Left cardiac atrium (tissue), 2 donors: ENCODE data around the gene RETNLB. TPM values are rescaled to one million over a fixed set of nuclear protein-coding genes. Genes with fewer than 3 reads are reported as not detected.

Experiments used
- total RNA-seq, 2 donors: library from RNA; stranded (reverse); fragmentation: NEBNext Ultra II Directional; extraction: Animal tissue kit (Norgen Biotek cat#: 25700); gene quantifications; one replicate each; pipeline ENCODE4 v1.2.1, GENCODE V29; 2021
- donor health status: DM: no; HTN: yes; CAD: no; lungs with severe emphysema.
- donor health status: DM: yes; HTN: yes; CAD: no.

Gene RETNLB
- total RNA-seq, 2 donors from 2014 or later = not detected

Other genes with a start within 250 kb of the RETNLB start
- gene MYH15, start 246.8 kb downstream of the RETNLB start, total RNA-seq = under 1 TPM; 0.42 to 0.65 TPM
- gene CIP2A, start 168.0 kb downstream of the RETNLB start, total RNA-seq = 1 to 10 TPM; 2.6 to 3.3 TPM
- gene DZIP3, start 167.7 kb downstream of the RETNLB start, total RNA-seq = 10 to 100 TPM; 14.4 to 15.0 TPM
- under 1 TPM; 0.44 to 0.50 TPM for gene TRAT1, start 65.4 kb upstream of the RETNLB start, total RNA-seq
- gene GUCA1C, start 196.5 kb upstream of the RETNLB start, total RNA-seq = not detected